Ectodermal cell (in vitro differentiated cells): Measurements from ENCODE around the gene HAPLN3.

Source experiments
- H3K27ac ChIP-seq: 2 replicates; pipeline ENCODE4 v1.7.0; 2013; ENCODE audit warnings: mild to moderate bottlenecking, low read depth, low read length; ENCODE audit not compliant: insufficient read depth, poor library complexity, severe bottlenecking
- H3K27me3 ChIP-seq: 2 replicates; pipeline ENCODE4 v1.7.0; 2013; ENCODE audit warnings: mild to moderate bottlenecking, low read length; ENCODE audit not compliant: insufficient read depth, control insufficient read depth, poor library complexity, severe bottlenecking
- H3K36me3 ChIP-seq: one replicate; pipeline ENCODE4 v1.7.0; 2013; ENCODE audit warnings: low read length; ENCODE audit not compliant: control insufficient read depth, insufficient read depth
- H3K4me1 ChIP-seq: one replicate; pipeline ENCODE4 v1.7.0; 2013; ENCODE audit warnings: low read length; ENCODE audit not compliant: control insufficient read depth, insufficient read depth
- H3K4me3 ChIP-seq: 2 replicates; pipeline ENCODE4 v1.7.0; 2013; ENCODE audit warnings: low read depth, low read length, control low read depth; ENCODE audit not compliant: insufficient read depth
- H3K9me3 ChIP-seq: 2 replicates; pipeline ENCODE4 v1.7.0; 2013; ENCODE audit warnings: mild to moderate bottlenecking, low read length, moderate library complexity; ENCODE audit not compliant: control insufficient read depth
- WGBS, 2 experiments: methylation state at CpG; one replicate each; pipeline ENCODE4 v1.1.7; 2013; ENCODE audit warnings: missing lambda C conversion rate in 2 of 2; 5-methylcytosine and 5-hydroxymethylcytosine counted together

HAPLN3 gene

DNA sequence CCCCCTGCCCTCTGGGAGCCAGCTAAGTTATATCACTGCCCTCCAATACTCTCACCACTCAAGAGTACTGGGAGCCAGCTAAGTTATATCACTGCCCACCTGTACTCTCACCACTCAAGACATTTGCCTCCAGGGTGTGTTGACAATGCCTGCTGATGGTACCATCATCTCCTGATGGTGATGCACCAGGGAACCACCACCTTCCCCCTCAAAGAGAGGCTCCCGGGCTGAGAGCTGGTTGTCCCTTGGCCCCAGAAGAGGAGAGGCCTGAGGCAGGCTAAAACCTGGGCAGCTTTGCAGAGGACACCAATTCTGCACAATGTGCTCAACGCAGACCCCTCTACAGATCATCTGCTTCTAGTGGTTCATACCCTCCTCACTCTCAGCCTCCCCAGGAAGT, 7.5 kb upstream of the HAPLN3 start:
- H3K4me3 ChIP-seq, result no peak overlapping the region
- H3K36me3 ChIP-seq, result peaks cover 8% of the 10 kb centered on the region
- no peaks in the 10 kb centered on the region for H3K27me3 ChIP-seq
- H3K27ac ChIP-seq, result no peak overlapping the region
- no peaks in the 10 kb centered on the region for H3K9me3 ChIP-seq
- peaks cover 5% of the 10 kb centered on the region for H3K4me1 ChIP-seq
- 85 to 97% methylated on average over 2 of the region's 2 CpGs for WGBS, 2 experiments

DNA sequence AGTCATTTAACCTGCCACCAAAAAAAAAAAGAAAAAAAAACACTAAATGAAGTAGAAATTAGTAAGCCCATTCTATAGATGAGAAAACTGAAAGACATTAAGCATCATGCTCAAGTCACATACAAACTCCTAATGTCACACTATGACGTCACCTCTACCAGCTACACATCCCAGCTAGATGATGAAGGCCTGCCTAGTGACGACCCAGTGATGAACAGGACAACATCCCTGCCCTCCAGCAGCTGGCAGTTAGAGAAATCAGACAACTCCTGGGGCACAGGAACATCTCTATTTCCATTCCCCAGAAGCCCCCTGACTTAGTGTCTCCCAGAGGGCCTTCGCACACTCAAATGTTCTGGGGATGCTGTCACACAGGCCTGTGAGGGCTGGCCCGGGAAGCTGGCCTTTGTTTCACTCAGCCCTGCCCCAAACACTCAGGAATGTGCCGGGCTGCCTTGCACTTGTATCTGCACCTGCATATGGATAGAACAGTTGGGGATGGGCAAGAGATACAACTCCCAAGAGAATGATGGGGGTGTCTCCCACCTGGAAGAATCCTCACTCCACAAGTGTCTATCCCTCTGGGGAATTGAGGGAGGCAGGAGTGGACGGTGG, 7.0 kb upstream of the HAPLN3 start:
- 89 to 93% methylated on average over 6 of the region's 6 CpGs for WGBS, 2 experiments
- Histone ChIP-seq H3K36me3 (peaks cover 8% of the 10 kb centered on the region), H3K4me3 (no peak overlapping the region), H3K27me3 (no peaks in the 10 kb centered on the region), H3K4me1 (peaks cover 10% of the 10 kb centered on the region), H3K27ac (no peak overlapping the region), H3K9me3 (no peaks in the 10 kb centered on the region)

DNA sequence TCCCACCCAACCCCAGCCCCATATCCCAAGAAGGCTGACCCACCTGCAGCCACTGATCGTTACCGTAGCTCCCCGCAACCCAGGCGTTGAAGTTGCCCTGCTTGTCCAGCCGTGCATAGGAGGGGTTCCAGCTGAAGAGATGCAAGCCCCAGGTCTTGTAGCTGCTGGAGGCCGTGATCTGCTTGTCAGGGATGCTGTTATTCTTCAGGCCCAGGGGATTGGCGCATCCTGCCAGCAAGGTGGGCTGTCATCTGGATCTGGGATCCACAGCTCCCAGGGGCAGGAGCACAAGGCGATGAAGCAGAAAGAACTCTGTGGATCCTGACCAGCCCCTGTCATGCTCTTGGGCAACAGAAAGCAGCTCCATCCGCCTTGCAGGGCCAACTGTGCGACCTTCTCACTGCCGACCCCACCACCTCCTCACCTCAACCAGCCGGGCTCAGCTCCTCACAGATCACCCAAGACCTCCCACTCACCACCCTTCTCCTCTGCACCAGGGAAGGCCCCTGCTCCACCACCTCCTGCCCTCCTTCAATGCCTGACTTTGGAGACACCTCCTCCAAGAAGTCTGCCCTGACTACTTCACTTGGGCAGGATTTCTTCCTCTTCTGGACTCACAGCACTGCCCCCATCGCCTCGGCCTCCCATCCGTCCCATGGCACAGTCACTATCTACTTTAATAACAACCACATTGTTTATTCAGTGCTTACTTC, 6.3 kb upstream of the HAPLN3 start:
- H3K4me1 ChIP-seq, result peaks cover 17% of the 10 kb centered on the region
- 94 to 95% methylated on average over 15 of the region's 15 CpGs for WGBS, 2 experiments
- H3K36me3 ChIP-seq, result peaks cover 8% of the 10 kb centered on the region
- no peaks in the 10 kb centered on the region for H3K27me3 ChIP-seq
- H3K27ac ChIP-seq, result no peak overlapping the region
- no peaks in the 10 kb centered on the region for H3K9me3 ChIP-seq
- no peak overlapping the region for H3K4me3 ChIP-seq

DNA sequence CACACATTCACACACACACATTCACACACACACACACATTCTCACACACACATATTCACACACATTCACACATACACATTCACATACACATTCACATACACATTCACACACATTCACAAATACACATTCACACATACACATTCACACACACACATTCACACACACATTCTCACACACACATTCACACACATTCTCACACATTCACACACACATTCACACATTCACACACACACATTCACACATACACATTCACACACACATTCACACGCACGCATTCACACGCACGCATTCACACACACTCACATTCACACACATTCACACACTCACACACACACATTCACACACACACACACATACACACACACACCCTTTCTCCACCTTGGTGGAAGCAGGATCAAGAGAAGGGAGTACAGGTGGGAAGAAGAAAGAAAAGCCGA, 5.7 kb upstream of the HAPLN3 start:
- Histone ChIP-seq H3K27me3 (no peaks in the 10 kb centered on the region), H3K9me3 (no peaks in the 10 kb centered on the region), H3K4me3 (no peak overlapping the region), H3K27ac (no peak overlapping the region), H3K4me1 (peaks cover 23% of the 10 kb centered on the region), H3K36me3 (peaks cover 8% of the 10 kb centered on the region)
- WGBS, 2 experiments, result 90 to 94% methylated on average over 5 of the region's 5 CpGs

DNA sequence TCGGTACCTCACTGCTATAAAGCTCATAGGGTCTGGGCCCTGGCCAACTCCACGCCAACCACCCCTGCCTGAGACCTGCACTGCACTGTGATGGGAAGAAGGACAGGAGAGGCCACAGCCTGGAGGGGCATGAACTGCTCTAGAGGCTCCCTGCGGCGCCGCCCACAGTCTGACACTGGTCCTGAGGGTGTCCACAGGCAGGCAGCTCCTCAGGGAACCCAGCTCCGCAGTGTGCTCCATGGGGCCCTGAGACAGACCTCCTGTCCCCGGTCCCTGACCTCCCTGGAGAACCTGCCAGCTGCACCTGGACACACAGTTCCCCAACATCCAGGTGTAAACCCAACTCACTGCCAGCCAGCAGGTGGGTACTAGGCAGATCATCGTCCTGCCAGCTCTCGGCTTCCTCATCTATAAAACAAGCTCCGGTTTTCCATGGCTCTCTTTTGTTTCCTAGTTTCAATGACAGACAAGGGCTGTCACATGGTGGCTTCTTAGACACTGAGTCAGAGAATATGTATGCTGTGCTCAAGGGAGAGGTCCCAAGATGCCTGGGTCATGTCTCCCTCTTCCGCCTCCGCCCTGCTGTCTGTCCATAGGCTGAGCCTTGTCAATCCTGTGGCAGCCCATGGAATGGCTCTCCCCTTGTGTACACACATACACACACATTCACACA, 5.1 kb upstream of the HAPLN3 start:
- Histone ChIP-seq H3K27ac (no peak overlapping the region), H3K27me3 (peaks cover 5% of the 10 kb centered on the region), H3K4me1 (peaks cover 23% of the 10 kb centered on the region), H3K4me3 (no peak overlapping the region), H3K36me3 (peaks cover 8% of the 10 kb centered on the region), H3K9me3 (no peaks in the 10 kb centered on the region)
- 93 to 95% methylated on average over 12 of the region's 12 CpGs for WGBS, 2 experiments

DNA sequence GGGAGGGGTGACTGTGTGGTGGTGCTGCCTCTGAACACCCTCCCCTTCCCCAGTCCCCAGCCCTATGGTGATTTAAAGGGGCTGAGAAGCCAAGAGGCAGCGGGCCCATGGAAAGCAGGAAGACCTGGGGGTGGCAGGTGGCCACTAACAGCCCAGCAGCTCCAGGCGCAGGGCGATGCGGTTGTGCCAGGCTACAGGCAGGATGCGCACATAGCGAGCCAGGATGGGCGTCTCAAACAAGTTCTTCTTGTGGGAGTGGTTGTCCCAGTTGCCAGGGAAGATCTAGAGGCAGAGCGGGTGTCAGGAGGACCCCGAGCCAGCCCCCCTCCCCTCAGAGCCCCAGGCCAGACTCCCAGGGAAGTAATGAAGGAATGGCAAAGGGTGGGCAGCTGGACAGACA, 3.9 kb upstream of the HAPLN3 start:
- Histone ChIP-seq H3K9me3 (no peaks in the 10 kb centered on the region), H3K4me3 (no peak overlapping the region), H3K27ac (no peak overlapping the region), H3K27me3 (peaks cover 17% of the 10 kb centered on the region), H3K36me3 (peaks cover 8% of the 10 kb centered on the region), H3K4me1 (peaks cover 23% of the 10 kb centered on the region)
- 96% methylated on average over 9 of the region's 9 CpGs for WGBS, 2 experiments

DNA sequence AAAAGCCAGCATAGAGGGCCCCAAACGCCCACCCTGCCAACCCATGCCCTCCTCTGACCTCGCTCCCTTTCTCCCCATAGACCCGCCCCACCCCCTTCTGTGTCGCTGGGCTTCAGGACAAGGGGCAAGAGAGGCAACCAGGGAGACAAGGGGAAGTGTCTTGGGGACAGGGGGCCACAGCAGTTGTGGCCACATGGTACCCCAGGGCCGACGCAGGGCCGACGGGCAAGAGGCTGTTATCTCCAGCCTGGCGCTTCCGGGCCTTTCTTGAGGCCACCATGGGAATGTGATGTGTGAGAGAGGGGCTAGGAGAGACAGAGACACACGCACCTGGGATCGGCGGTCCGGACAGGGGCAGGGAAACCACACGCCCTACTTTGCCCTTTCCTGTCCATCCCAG, 3.4 kb upstream of the HAPLN3 start:
- H3K4me1 ChIP-seq, result peaks cover 23% of the 10 kb centered on the region
- 90% methylated on average over 15 of the region's 15 CpGs for WGBS, 2 experiments
- H3K9me3 ChIP-seq, result no peaks in the 10 kb centered on the region
- H3K4me3 ChIP-seq, result no peak overlapping the region
- no peak overlapping the region for H3K27ac ChIP-seq
- peaks cover 22% of the 10 kb centered on the region for H3K27me3 ChIP-seq
- peaks cover 5% of the 10 kb centered on the region for H3K36me3 ChIP-seq

DNA sequence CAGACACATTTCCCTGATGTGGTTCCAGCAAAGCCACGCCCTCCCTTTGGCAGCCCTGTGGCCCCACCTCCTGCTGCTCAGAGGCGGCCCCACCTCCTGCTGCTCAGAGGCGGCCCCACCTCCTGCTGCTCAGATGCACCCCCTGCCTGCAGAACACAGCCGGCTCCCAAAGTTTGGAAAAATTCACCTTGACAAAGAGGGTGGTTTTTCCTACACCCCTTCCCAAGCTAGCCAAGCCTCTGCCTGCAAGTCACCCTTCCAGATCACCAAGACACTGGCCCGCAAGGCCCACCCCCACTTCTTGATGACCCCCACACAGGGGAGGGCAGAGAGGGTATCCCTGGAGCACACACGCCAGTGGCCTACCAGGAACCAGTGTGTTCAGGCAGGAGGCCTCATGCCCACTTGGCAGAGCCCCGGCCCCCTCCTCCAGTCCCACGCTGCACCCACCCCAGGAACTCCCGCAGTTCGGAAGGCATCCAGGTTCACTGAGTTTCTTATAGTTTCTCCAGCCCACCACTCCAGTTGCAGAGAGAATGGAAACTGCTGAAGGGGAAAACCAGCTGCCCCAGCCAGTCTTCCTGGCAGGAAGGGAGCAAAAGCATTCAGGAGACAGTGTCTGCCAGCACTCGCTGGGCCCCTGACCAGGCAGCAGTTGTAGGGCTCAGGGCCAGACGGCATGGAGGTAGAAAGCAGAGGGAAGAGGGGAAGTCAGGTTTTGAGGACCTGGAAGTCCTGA, 2.3 kb upstream of the HAPLN3 start:
- no peaks in the 10 kb centered on the region for H3K9me3 ChIP-seq
- H3K36me3 ChIP-seq, result peaks cover 2% of the 10 kb centered on the region
- no peak overlapping the region for H3K27ac ChIP-seq
- H3K27me3 ChIP-seq, result peaks cover 22% of the 10 kb centered on the region
- peaks cover 23% of the 10 kb centered on the region for H3K4me1 ChIP-seq
- 57 to 62% methylated on average over 12 of the region's 12 CpGs for WGBS, 2 experiments
- no peak overlapping the region for H3K4me3 ChIP-seq

DNA sequence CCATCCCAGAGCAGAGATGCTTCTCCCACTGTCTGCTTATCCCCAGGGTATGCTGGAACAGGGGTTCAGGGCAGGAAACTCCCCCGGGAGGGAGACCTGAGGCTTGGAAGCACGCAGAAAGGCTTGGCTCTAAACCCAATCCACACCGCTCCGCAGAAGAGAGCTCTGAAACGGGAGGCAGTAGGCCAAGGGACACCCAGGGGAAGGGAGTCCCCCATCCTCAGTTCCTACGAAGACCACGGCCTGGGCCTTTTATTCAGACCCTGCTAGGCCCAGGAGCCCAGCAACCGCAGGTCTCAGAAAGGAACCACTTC, 1.8 kb upstream of the HAPLN3 start:
- Histone ChIP-seq H3K4me3 (no peak overlapping the region), H3K36me3 (no peaks in the 10 kb centered on the region), H3K4me1 (peaks cover 23% of the 10 kb centered on the region), H3K27me3 (peaks cover 22% of the 10 kb centered on the region), H3K9me3 (no peaks in the 10 kb centered on the region), H3K27ac (no peak overlapping the region)
- 65 to 66% methylated on average over 8 of the region's 8 CpGs for WGBS, 2 experiments
